Fibroblast of lung (primary cell): ENCODE data around the gene DPM2. TPM values are rescaled to one million over a fixed set of nuclear protein-coding genes. Genes with fewer than 3 reads are reported as not detected.

Source experiments
- DNase-seq, 2 donors: peaks; one replicate each; pipeline versions ENCODE4 v3.0.0 to v3.0.0-alpha.2; 2010; ENCODE audit warnings: low read depth in 2 of 2
- H2AFZ ChIP-seq: 2 replicates; pipeline ENCODE4 v1.5.1; 2012; ENCODE audit warnings: low read length, control low read depth, inconsistent platforms
- H3K27ac ChIP-seq: 2 replicates; pipeline ENCODE4 v1.5.1; 2011; ENCODE audit warnings: low read length, control low read depth; ENCODE audit not compliant: insufficient read depth
- H3K27me3 ChIP-seq: 2 replicates; pipeline ENCODE4 v1.5.1; 2011; ENCODE audit warnings: mild to moderate bottlenecking, low read length; ENCODE audit not compliant: control insufficient read depth, insufficient read depth
- H3K36me3 ChIP-seq: 2 replicates; pipeline ENCODE4 v1.5.1; 2011; ENCODE audit warnings: low read length; ENCODE audit not compliant: control insufficient read depth, insufficient read depth
- H3K4me1 ChIP-seq: 2 replicates; pipeline ENCODE4 v1.5.1; 2011; ENCODE audit warnings: low read length; ENCODE audit not compliant: control insufficient read depth, insufficient read depth; ENCODE audit errors: extremely low read depth
- H3K4me2 ChIP-seq: 2 replicates; pipeline ENCODE4 v1.5.1; 2011; ENCODE audit warnings: low read length, control low read depth; ENCODE audit not compliant: insufficient read depth; ENCODE audit errors: extremely low read depth
- H3K4me3 ChIP-seq, 4 experiments: fragments of 200-600 bp in 1 of 4; sonication (generic) in 1 of 4; replicated peaks in 1 of 4; 2 replicates each; pipeline ENCODE4 v1.5.1; 2011 to 2016; ENCODE audit warnings: low read length in 4 of 4, low read depth in 3 of 4, mild to moderate bottlenecking in 3 of 4, control low read depth in 2 of 4, inconsistent platforms in 1 of 4, mixed read lengths in 1 of 4; ENCODE audit not compliant: insufficient read depth in 1 of 4; ENCODE audit errors: control extremely low read depth in 1 of 4
- H3K79me2 ChIP-seq: 2 replicates; pipeline ENCODE4 v1.5.1; 2012; ENCODE audit warnings: mild to moderate bottlenecking, low read length, inconsistent platforms; ENCODE audit not compliant: control insufficient read depth, insufficient read depth
- H3K9ac ChIP-seq: 2 replicates; pipeline ENCODE4 v1.5.1; 2011; ENCODE audit warnings: mild to moderate bottlenecking, low read length, control low read depth; ENCODE audit not compliant: insufficient read depth
- H3K9me3 ChIP-seq: 2 replicates; pipeline ENCODE4 v1.5.1; 2012; ENCODE audit warnings: low read depth, low read length; ENCODE audit not compliant: control insufficient read depth, insufficient read depth
- H4K20me1 ChIP-seq: 2 replicates; pipeline ENCODE4 v1.5.1; 2011; ENCODE audit warnings: low read length; ENCODE audit not compliant: control insufficient read depth, insufficient read depth; ENCODE audit errors: extremely low read depth
- EZH2 ChIP-seq: IDR thresholded peaks from 2 replicates; pipeline ENCODE4 v1.5.1; 2012; ENCODE audit warnings: low read length, control low read depth, mild to moderate bottlenecking; ENCODE audit errors: missing control alignments
- polyA plus RNA-seq, 2 donors: library from polyadenylated mRNA; depleted of rRNA in 1 of 2; stranded (reverse) in 1 of 2; unstranded in 1 of 2; fragments of >200 nt; gene quantifications; 2 replicates each; pipeline ENCODE4 v1.2.1, GENCODE V29; 2011 to 2012; ENCODE audit warnings: missing spikeins in 1 of 2
- total RNA-seq: library from RNA; depleted of rRNA; stranded (reverse); fragments of >200 nt; gene quantifications from 2 replicates; pipeline ENCODE4 v1.2.1, GENCODE V29; 2014
- TF ChIP-seq, protein P1 (sequence below), 2 donors: IDR thresholded peaks in 1 of 2; conservative IDR thresholded peaks in 1 of 2; 1 replicate in 1 of 2; 2 replicates in 1 of 2; pipeline ENCODE4 v1.5.1; 2011 to 2012; ENCODE audit warnings: low read length in 2 of 2, control low read depth in 1 of 2, inconsistent platforms in 1 of 2, low read depth in 1 of 2, mild to moderate bottlenecking in 1 of 2

Gene DPM2
- total and polyA plus RNA-seq, 2 donors (not counting 1 experiment from before 2014, with no cell fraction given): 11.7 to 24.1 TPM

DNA sequence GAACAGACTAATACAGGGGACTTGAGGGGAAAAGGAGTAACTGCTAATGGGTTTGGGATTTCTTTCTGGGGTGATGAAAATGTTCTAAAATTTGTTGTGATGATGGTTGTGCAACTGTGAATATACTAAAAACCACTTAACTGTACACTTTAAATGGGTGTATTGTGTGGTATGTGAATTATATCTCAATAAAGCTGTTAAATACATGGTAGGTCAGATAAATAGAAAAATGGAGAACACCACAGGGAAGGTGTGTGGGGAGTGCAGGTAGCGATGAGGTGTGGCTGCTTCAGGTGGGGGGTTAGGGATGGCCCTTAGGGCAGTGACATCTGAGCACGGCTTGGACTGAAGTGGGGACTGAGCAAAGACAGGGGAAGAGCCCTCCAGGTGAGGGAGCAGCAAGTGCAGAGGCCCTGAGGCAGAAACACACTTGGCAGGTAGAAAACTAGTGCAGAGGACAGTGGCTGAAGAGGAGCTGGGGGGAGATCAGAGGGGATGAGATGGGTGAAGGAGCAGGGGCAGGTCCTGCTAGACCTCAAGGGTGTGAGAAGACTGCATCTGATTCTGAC lies 22.3 kb upstream of the DPM2 start:
- Histone ChIP-seq H2AFZ (no peak overlapping the region), H3K9ac (no peak overlapping the region), H4K20me1 (no peaks in the 10 kb centered on the region), H3K4me2 (no peak overlapping the region), H3K36me3 (no peaks in the 10 kb centered on the region), H3K79me2 (peaks cover 11% of the 10 kb centered on the region), H3K27ac (no peak overlapping the region), H3K4me1 (peaks cover 4% of the 10 kb centered on the region), H3K27me3 (no peaks in the 10 kb centered on the region), H3K9me3 (no peaks in the 10 kb centered on the region), H3K4me3 (no peak overlapping the region)
- TF ChIP-seq, protein P1, sequence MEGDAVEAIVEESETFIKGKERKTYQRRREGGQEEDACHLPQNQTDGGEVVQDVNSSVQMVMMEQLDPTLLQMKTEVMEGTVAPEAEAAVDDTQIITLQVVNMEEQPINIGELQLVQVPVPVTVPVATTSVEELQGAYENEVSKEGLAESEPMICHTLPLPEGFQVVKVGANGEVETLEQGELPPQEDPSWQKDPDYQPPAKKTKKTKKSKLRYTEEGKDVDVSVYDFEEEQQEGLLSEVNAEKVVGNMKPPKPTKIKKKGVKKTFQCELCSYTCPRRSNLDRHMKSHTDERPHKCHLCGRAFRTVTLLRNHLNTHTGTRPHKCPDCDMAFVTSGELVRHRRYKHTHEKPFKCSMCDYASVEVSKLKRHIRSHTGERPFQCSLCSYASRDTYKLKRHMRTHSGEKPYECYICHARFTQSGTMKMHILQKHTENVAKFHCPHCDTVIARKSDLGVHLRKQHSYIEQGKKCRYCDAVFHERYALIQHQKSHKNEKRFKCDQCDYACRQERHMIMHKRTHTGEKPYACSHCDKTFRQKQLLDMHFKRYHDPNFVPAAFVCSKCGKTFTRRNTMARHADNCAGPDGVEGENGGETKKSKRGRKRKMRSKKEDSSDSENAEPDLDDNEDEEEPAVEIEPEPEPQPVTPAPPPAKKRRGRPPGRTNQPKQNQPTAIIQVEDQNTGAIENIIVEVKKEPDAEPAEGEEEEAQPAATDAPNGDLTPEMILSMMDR (conservative IDR thresholded peaks at IDR 0.05 in 1 of 2, IDR thresholded peaks at IDR 0.05 in 1 of 2; ENCODE audit: low read depth in 1 of 2, low read length in 2 of 2): no peak
- TF ChIP-seq EZH2: no peak
- no peak for DNase-seq

DNA sequence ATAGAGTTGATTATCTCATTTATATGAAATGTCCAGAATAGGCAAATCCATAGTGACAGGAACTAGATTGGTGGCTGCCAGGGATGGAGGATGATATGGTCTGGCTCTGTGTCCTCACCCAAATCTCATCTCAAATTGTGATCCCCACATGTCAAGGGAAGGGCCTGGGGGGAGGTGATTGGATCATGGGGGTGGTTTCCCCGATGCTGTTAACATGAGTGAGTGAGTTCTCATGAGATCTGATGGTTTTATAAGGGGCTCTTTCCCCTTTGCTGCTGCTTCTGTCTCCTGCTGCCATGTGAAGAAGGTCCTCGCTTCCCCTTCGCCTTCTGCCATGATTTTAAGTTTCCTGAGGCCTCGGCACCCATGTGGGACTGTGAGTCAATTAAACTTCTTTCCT lies 21.7 kb upstream of the DPM2 start:
- no peaks in the 10 kb centered on the region for H3K36me3 ChIP-seq
- peaks cover 4% of the 10 kb centered on the region for H3K4me1 ChIP-seq
- H4K20me1 ChIP-seq: no peaks in the 10 kb centered on the region
- H3K9ac ChIP-seq: no peak overlapping the region
- H2AFZ ChIP-seq: no peak overlapping the region
- H3K4me2 ChIP-seq: no peak overlapping the region
- TF ChIP-seq, protein P1 (conservative IDR thresholded peaks at IDR 0.05 in 1 of 2, IDR thresholded peaks at IDR 0.05 in 1 of 2; ENCODE audit: low read depth in 1 of 2, low read length in 2 of 2): no peak
- TF ChIP-seq EZH2: no peak
- H3K27me3 ChIP-seq: no peaks in the 10 kb centered on the region
- no peak for DNase-seq
- no peaks in the 10 kb centered on the region for H3K9me3 ChIP-seq
- peaks cover 9% of the 10 kb centered on the region for H3K79me2 ChIP-seq
- no peak overlapping the region for H3K4me3 ChIP-seq
- H3K27ac ChIP-seq: no peak overlapping the region

DNA sequence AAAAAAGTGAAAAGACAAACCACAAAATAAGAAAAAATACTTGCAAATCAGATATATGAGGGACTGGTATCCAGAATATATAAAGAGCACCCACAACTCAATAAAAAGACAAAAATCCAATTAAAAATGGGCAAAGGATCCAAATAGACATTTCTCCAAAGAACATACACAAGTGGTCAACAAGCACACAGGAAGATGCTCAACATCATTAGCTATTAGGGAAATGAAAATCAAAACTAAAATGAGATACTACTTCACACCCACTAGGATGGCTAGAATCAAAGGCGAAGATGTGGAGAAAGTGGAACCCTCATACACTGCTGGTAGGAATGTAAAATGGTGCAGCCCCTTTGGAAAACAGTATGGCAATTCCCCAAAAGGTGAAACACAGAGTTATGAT lies 21.1 kb upstream of the DPM2 start:
- Histone ChIP-seq H4K20me1 (no peaks in the 10 kb centered on the region), H3K36me3 (no peaks in the 10 kb centered on the region), H3K4me2 (no peak overlapping the region), H3K4me3 (no peak overlapping the region), H2AFZ (no peak overlapping the region), H3K9me3 (no peaks in the 10 kb centered on the region), H3K9ac (no peak overlapping the region), H3K79me2 (peaks cover 4% of the 10 kb centered on the region), H3K4me1 (peaks cover 4% of the 10 kb centered on the region), H3K27me3 (no peaks in the 10 kb centered on the region), H3K27ac (no peak overlapping the region)
- TF ChIP-seq, protein P1 (conservative IDR thresholded peaks at IDR 0.05 in 1 of 2, IDR thresholded peaks at IDR 0.05 in 1 of 2; ENCODE audit: low read depth in 1 of 2, low read length in 2 of 2): no peak
- TF ChIP-seq EZH2: no peak
- no peak for DNase-seq
